Spleen (tissue), 11 donors: ENCODE measurements around the gene NEDD4L. TPM values are rescaled to one million over a fixed set of nuclear protein-coding genes. Genes with fewer than 3 reads are reported as not detected.

Experiments
- DNase-seq: peaks from one replicate; pipeline ENCODE4 v3.0.0-alpha.2; 2020
- H3K27ac ChIP-seq, 8 donors: fragments of 200-600 bp; sonication (generic) in 7 of 8; 1 replicate in 4 of 8; 2 replicates in 4 of 8; pipeline versions ENCODE4 v1.5.0 to v1.8.0; 2016 to 2021; ENCODE audit warnings: inconsistent platforms in 4 of 8, mild to moderate bottlenecking in 4 of 8, moderate library complexity in 1 of 8
- H3K27me3 ChIP-seq, 7 donors: fragments of 200-600 bp; sonication (generic) in 6 of 7; replicated peaks in 1 of 7; 1 replicate in 4 of 7; 2 replicates in 3 of 7; pipeline versions ENCODE4 v1.5.0 to v1.8.0; 2016 to 2021; ENCODE audit warnings: inconsistent platforms in 3 of 7, mild to moderate bottlenecking in 1 of 7
- H3K36me3 ChIP-seq, 6 donors: fragments of 200-600 bp; sonication (generic) in 5 of 6; 1 replicate in 4 of 6; 2 replicates in 2 of 6; pipeline versions ENCODE4 v1.5.0 to v1.8.0; 2016 to 2021; ENCODE audit warnings: inconsistent platforms in 2 of 6
- H3K4me1 ChIP-seq, 6 donors: fragments of 200-600 bp; sonication (generic) in 5 of 6; 1 replicate in 3 of 6; 2 replicates in 3 of 6; pipeline versions ENCODE4 v1.5.0 to v1.8.0; 2016 to 2021; ENCODE audit warnings: inconsistent platforms in 3 of 6
- H3K4me3 ChIP-seq, 8 donors: fragments of 200-600 bp; sonication (generic) in 7 of 8; 1 replicate in 4 of 8; 2 replicates in 4 of 8; pipeline versions ENCODE4 v1.5.0 to v1.8.0; 2016 to 2021; ENCODE audit warnings: inconsistent platforms in 4 of 8, mild to moderate bottlenecking in 4 of 8, moderate library complexity in 2 of 8
- H3K9me3 ChIP-seq, 8 donors: fragments of 200-600 bp; sonication (generic) in 7 of 8; 1 replicate in 4 of 8; 2 replicates in 4 of 8; pipeline versions ENCODE4 v1.5.0 to v1.8.0; 2016 to 2021; ENCODE audit warnings: inconsistent platforms in 4 of 8
- CTCF ChIP-seq, 11 experiments: fragments of 200-600 bp in 7 of 11; fragments of 450-650 bp in 4 of 11; sonication (generic) in 4 of 11; IDR thresholded peaks in 8 of 11; conservative IDR thresholded peaks in 3 of 11; 1 replicate in 7 of 11; 2 replicates in 4 of 11; pipeline versions ENCODE4 v1.4.0 to v1.8.0; 2016 to 2021; ENCODE audit warnings: antibody characterized with exemption in 11 of 11, inconsistent platforms in 4 of 11, mild to moderate bottlenecking in 1 of 11
- POLR2A ChIP-seq, 3 donors: fragments of 450-650 bp; IDR thresholded peaks; one replicate each; pipeline ENCODE4 v1.5.1; 2017; ENCODE audit warnings: antibody characterized with exemption in 3 of 3, mild to moderate bottlenecking in 1 of 3
- POLR2AphosphoS5 ChIP-seq, 3 donors: sonication (generic); formaldehyde crosslinking; IDR thresholded peaks; one replicate each; pipeline ENCODE4 v1.5.1; 2017; ENCODE audit warnings: antibody characterized with exemption in 3 of 3
- WGBS, 5 donors: extraction: QIAGEN DNeasy Blood & Tissue Kit in 3 of 5; methylation state at CpG; one replicate each; pipeline versions ENCODE4 v1.1.5 to v1.1.7; 2013 to 2018; 5-methylcytosine and 5-hydroxymethylcytosine counted together
- intact Hi-C: fragments of 100-400 bp; cut with DNase I; formaldehyde crosslinking; loops from one replicate; pipeline ENCODE4 v1.15.0; 2023; ENCODE audit warnings: low total_unique reads
- polyA plus RNA-seq, 3 donors: library from polyadenylated mRNA; stranded (reverse); fragments of 200-250 nt; gene quantifications; one replicate each; pipeline ENCODE4 v1.2.1, GENCODE V29; 2013
- total RNA-seq, 7 donors: library from RNA; depleted of rRNA in 3 of 7; stranded (reverse); fragments of >200 nt in 3 of 7; fragmentation: NEBNext Ultra II Directional in 4 of 7; extraction: Animal tissue kit (Norgen Biotek cat#: 25700) in 4 of 7; gene quantifications; one replicate each; pipeline versions ENCODE4 v1.1.0 to v1.2.1, GENCODE V29; 2016 to 2021
- donor health status: healthy with polysubstance abuse.
- donor health status: DM: no; HTN: no; CAD: no; lungs with moderate emphysema.
- donor health status: DM: no; HTN: no; CAD: no.
- donor health status: Bipolar disorder and iron deficiency.
- donor health status: healthy.
- donor health status: DM: no; HTN: no; CAD: no.
- donor health status: DM: yes; HTN: yes; CAD: no.

The NEDD4L gene
- total and polyA plus RNA-seq, 10 donors = 8.7 to 26.9 (median 18.3) TPM

- WGBS, 5 donors = 88 to 98% (median 90%) methylated on average over 4 of the region's 4 CpGs
- TF ChIP-seq CTCF (IDR thresholded peaks at IDR 0.05 in 8 of 11, conservative IDR thresholded peaks at IDR 0.05 in 3 of 11) (no peak), POLR2AphosphoS5 (IDR thresholded peaks at IDR 0.05) (no peak), POLR2A (IDR thresholded peaks at IDR 0.05) (no peak)
Observed at GRCh38 chr18:58055890-58056558, 12.0 kb downstream of the NEDD4L start.

GRCh38 chr18:58056852-58057251 is 12.8 kb downstream of the NEDD4L start:
- Histone ChIP-seq H3K36me3 (no peaks in the 10 kb centered on the region), H3K27ac (no peak overlapping the region), H3K27me3 (no peaks in the 10 kb centered on the region), H3K9me3 (no peaks in the 10 kb centered on the region), H3K4me3 (no peak overlapping the region), H3K4me1 (peaks cover 0 to 3% (median 0%) of the 10 kb centered on the region in 6 donors)
- intact Hi-C loops = no loop called here
- DNase-seq = no peak
- TF ChIP-seq CTCF (IDR thresholded peaks at IDR 0.05 in 8 of 11, conservative IDR thresholded peaks at IDR 0.05 in 3 of 11) = no peak
- TF ChIP-seq POLR2AphosphoS5 (IDR thresholded peaks at IDR 0.05) = no peak
- no peak for TF ChIP-seq POLR2A (IDR thresholded peaks at IDR 0.05)
- 84 to 93% (median 87%) methylated on average over 5 of the region's 5 CpGs for WGBS, 5 donors

More at GRCh38 chr18:58055890-58056558, 12.0 kb downstream of the NEDD4L start:
- peaks cover 0 to 8% (median 0%) of the 10 kb centered on the region in 6 donors for H3K4me1 ChIP-seq
- no peak overlapping the region for H3K4me3 ChIP-seq
- no peak overlapping the region for H3K27ac ChIP-seq
- no peaks in the 10 kb centered on the region for H3K27me3 ChIP-seq
- no peak for DNase-seq
- H3K9me3 ChIP-seq = no peaks in the 10 kb centered on the region
- no peaks in the 10 kb centered on the region for H3K36me3 ChIP-seq
- intact Hi-C loops = no loop called here

GRCh38 chr18:58057291-58057965 is 13.4 kb downstream of the NEDD4L start:
- Histone ChIP-seq H3K27ac (no peak overlapping the region), H3K4me1 (no peaks in the 10 kb centered on the region), H3K27me3 (no peaks in the 10 kb centered on the region), H3K4me3 (no peak overlapping the region), H3K9me3 (no peaks in the 10 kb centered on the region), H3K36me3 (no peaks in the 10 kb centered on the region)
- DNase-seq = no peak
- intact Hi-C loops = no loop called here
- WGBS, 5 donors = 72 to 95% (median 87%) methylated on average over 4 of the region's 4 CpGs
- TF ChIP-seq POLR2AphosphoS5 (IDR thresholded peaks at IDR 0.05) (no peak), CTCF (IDR thresholded peaks at IDR 0.05 in 8 of 11, conservative IDR thresholded peaks at IDR 0.05 in 3 of 11) (no peak), POLR2A (IDR thresholded peaks at IDR 0.05) (no peak)

- H3K9me3 ChIP-seq = no peaks in the 10 kb centered on the region
- intact Hi-C loops = no loop called here
- no peaks in the 10 kb centered on the region for H3K36me3 ChIP-seq
- TF ChIP-seq CTCF (IDR thresholded peaks at IDR 0.05 in 8 of 11, conservative IDR thresholded peaks at IDR 0.05 in 3 of 11) = no peak
- no peak for TF ChIP-seq POLR2AphosphoS5 (IDR thresholded peaks at IDR 0.05)
- TF ChIP-seq POLR2A (IDR thresholded peaks at IDR 0.05) = no peak
- H3K4me1 ChIP-seq = no peaks in the 10 kb centered on the region
- H3K27ac ChIP-seq = no peak overlapping the region
- DNase-seq = no peak
- WGBS, 5 donors = 29 to 90% (median 31%) methylated on average over 3 of the region's 3 CpGs
- H3K27me3 ChIP-seq = no peaks in the 10 kb centered on the region
- no peak overlapping the region for H3K4me3 ChIP-seq
Observed at GRCh38 chr18:58058720-58059119, 14.7 kb downstream of the NEDD4L start.
